LNCAP (cell line): ENCODE measurements around the gene PTPN1.
A peak's percentile ranks its signal among the peaks of the same experiment; 100 is the strongest.

ENCODE experiments used
- CTCF ChIP-seq: fragments of 450-650 bp; IDR thresholded peaks from 2 replicates; pipeline ENCODE4 v1.5.1; 2017; ENCODE audit warnings: mild to moderate bottlenecking

PTPN1 gene

GRCh38 chr20:50509923-50510705, at the start of gene PTPN1:
Gene PTPN1 (plus strand): TSS chr20:50510383. CDS start chr20:50510528, 145 bp downstream.
- TF ChIP-seq CTCF = no peak

DNA sequence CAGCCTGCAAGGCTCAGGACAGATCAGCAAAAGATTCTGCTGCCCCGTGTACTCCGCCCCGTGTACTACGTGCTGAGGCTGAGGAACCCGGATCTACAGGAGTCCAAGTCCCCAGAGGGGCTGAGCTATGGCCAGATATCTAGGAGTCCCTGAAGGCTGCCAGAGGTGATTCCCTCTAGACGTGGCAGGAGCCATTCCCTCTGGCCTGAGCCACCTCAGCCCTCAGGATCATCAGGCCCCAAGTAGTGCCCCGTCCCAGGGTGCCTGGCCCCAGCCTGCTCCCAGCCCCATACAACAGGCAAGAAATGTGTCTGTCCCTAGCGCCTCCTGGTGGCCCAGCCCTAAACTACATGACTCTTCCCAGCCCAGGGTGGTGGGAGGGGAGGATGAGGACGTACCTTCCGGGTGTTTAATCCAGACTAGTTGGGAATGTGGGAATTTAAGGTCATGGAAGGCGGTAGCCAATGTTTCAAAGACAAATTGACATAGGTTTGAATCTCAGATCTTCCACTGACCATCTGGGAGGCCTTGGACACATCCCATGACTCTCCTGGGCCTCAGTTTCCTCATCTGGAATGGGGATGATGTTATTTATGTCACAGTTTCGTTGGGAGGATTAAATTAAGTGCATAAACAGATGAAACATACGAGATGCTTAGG, 49.4 kb upstream of the PTPN1 start:
- TF ChIP-seq CTCF = peak; percentile 86

GRCh38 chr20:50462093-50462690, 48.0 kb upstream of the PTPN1 start:
- TF ChIP-seq CTCF = no peak

DNA sequence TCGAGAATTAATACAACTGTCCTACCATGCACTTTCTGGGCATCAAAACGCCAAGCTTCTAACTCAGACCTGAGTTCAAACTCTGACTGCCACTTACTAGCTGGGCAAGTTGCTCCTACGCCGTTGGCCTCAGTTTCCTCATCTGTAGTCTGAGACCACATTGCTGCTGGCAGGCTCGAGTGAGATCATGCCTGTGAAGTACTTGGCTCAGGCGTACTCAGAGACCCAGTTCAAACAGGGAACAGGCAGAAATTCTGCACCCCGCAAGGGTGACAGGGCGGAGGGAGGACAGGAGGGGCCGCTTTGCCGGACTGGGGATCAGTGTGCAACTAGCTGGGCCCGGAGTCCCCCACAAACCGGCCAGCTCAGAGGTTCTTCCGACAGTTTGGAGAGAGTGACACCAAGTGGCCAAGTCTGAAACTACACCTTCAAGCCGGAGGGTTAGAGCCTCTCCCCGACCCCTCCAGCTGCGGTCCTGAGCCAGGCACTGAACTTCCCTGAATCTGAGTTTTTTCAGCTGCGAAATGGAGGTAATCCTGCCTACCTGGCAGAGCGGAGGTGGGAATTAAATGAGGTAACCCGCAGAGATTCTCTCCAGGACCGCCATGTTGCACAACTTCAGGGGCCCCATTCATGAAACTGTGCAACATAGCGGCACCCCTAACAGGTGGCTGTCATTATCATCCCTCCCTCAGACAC, 46.0 kb upstream of the PTPN1 start:
- peak; percentile 64 for TF ChIP-seq CTCF

- TF ChIP-seq CTCF = no peak
Observed at GRCh38 chr20:50464725-50465650, 45.2 kb upstream of the PTPN1 start.

DNA sequence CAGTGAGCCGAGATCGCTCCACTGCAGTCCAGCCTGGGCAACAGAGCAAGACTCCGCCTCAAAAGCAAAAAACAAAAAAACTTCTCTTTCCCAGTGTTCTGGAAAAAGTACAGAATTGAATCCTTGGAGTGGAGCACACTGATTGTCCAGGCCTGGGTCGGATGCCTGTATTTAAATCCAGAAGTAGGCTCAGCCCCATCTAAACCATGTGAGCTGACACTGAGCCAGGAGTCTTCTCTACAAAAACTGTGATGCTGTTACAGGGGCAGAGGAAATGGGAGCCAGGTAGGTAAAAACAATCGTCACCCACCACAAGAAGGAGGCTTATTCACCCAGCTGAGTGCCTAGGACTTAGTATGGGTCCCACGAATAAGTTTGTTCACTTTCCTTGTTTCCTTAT, 43.0 kb upstream of the PTPN1 start:
- no peak for TF ChIP-seq CTCF
